NCI-H128 (cell line): Measurements from ENCODE around the gene ARHGAP11A.
"Not testable (repeated sequence)": the region's sequence is repeated elsewhere in the genome, so short reads cannot be mapped to it uniquely, and the experiment has no call there.

Source experiments
- DNase-seq: peaks from one replicate; lab custom pipeline; 2025; ENCODE audit not compliant: unreplicated experiment; lab: John Stamatoyannopoulos, UW

Gene ARHGAP11A

DNA sequence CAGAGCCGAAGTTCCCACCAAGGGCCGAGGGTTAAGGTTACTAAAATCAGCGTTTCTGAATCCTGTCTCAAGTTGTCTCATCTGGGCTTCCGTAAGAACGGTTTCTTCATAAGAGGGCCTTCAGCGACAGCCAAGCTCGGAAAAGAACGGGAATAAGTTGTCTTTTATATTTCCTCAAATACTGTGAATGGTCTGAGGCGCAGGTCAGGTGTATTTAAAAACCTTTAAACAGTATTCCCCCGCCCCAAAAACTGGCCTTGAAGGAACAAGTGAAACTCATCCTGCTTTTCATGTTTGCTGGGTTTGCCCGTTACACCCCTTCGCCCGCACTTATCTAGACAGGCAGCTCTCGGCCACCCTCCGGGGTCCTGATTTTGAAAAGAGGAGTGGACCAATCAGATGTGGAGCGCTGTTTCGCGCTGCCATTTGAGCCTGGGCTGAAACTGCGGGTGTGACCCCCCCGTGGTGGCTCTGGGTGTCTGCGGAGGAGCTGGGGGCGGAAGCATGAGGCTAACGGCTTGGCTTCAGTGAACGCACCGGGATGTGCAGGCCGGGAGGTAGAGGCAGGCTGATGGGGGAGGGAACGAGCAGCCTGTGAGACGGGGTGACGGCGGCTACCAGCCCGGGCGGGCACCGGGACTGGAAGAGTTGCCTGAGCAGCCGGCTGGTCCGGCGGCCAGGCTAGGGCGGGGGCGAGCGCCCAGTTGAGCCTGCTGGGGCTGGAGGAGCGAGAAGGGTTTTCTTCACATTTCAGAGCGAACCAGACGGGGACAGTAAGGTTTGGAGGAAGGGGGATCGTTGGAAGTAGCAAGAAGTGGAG, at the start of gene ARHGAP11A:
ARHGAP11A (plus strand) TSS at position 454 of the 820 bp plus-strand sequence. CDS start 708 bp downstream, outside the sequence.
- not testable (repeated sequence) for DNase-seq

GRCh38 chr15:32568988-32569387, 46.3 kb upstream of the ARHGAP11A start:
- not testable (repeated sequence) for DNase-seq

DNA sequence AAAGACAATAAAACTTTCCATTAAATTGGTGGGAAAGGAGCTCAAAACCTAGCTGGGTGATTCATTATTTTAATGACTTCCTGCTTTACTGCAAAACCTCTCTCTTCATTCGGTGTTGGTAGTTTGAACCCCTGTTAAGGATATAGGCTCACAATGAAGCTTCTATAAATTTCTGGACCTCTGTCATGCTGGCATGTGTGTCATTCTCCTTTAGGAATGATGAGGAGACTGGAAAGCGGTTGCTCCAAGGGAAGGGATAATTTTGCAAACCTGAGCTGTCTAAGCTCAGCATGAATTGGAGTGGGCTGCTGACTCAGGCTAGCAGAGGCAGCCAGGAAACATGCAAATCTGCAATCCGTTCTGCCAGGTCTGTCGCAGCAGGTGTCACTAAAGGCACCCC, 36.8 kb upstream of the ARHGAP11A start:
- DNase-seq: not testable (repeated sequence)

DNA sequence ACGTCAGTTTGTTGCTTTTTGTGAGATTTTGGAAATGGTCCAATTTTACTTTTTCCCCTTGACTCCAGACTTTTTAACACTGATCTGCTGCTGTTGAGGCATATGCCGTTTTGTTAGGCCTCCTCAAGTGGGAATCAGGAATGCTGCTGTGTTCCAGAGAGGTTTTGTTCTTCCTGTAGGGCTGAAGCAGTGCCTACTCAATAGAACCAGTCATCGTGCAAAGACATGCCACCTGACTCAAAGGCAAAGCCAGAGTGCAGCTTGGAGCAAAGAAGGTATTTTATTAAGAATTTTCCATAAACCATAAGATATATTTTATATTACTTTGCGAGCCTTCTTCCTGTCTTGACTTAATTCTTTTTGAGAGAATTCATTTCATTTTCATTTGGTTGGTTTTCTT, 29.5 kb upstream of the ARHGAP11A start:
- not testable (repeated sequence) for DNase-seq

DNA sequence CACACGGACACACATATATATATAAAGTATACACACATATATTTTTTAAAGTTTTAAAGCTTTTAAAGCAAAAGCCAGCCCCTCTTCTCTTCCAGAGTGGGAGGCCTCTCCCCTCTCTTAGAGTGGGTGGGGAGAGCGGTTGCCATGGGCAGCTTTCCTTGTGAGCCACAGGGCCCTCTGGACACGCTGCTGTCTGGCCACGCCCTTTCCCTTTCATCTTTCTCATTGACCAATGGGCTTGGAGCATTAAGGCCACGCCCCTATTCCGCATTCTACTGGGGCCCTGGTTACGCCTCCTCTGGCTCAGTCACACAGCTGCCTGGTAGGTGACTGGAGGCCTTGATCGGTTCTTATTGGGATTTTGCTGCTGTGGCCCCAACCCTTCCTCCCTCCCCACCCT, 22.2 kb upstream of the ARHGAP11A start, which contains the start of gene GOLGA8N:
GOLGA8N (plus strand) TSS at position 306 of the 400 bp plus-strand sequence.
- DNase-seq: not testable (repeated sequence)

DNA sequence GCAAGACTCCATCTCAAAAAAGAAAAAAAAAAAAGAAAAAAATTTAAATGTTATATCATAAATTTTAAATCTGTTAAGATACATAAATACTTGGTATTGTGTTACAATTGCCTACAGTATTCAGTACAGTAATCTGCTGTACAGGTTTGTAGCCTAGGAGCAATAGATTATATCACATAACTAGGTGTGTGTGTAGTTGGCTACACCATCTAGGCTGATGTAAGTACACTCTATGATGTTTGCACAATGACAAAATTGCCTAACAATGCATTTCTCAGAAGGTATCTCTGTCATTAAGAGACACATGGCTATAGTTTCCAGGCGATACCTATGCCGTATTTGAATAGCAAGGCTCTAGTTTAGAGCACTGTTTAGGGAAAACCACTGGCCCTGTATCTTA, 5.8 kb upstream of the ARHGAP11A start:
- not testable (repeated sequence) for DNase-seq

GRCh38 chr15:32610719-32611118, 4.6 kb upstream of the ARHGAP11A start:
- not testable (repeated sequence) for DNase-seq

GRCh38 chr15:32614712-32615050, 623 bp upstream of the ARHGAP11A start:
- not testable (repeated sequence) for DNase-seq

- not testable (repeated sequence) for DNase-seq
Measured at GRCh38 chr15:32615871-32616426, 645 bp downstream of the ARHGAP11A start.

- no peak for DNase-seq
Measured at GRCh38 chr15:32636410-32636809, 21.1 kb downstream of the ARHGAP11A start.

- DNase-seq: no peak
Measured at GRCh38 chr15:32636908-32637567, 21.7 kb downstream of the ARHGAP11A start.

DNA sequence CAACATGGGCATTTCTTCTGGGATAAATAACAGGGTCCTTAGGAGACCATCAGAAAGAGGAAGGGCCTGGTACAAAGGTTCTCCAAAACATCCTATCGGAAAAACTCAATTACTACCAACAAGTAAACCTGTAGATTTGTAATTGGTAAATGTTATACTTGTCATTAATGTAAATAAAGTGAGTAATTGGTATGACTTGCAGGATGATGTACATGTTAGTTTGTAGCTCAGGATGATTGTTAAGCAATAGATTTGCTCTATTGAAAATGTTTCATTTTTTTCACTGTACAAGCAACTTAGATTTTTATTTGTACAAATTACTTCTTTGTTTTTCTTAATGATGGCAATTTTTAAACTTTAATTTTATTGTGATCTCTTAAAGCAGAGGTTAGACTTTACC, 22.4 kb downstream of the ARHGAP11A start:
- no peak for DNase-seq

- DNase-seq: peak; percentile 24
Measured at GRCh38 chr15:32641517-32642059, 26.3 kb downstream of the ARHGAP11A start, which contains the start of gene SCG5. TSS of gene SCG5 (plus strand) at chr15:32641710. CDS start at chr15:32643593, 1,883 bp downstream.

DNA sequence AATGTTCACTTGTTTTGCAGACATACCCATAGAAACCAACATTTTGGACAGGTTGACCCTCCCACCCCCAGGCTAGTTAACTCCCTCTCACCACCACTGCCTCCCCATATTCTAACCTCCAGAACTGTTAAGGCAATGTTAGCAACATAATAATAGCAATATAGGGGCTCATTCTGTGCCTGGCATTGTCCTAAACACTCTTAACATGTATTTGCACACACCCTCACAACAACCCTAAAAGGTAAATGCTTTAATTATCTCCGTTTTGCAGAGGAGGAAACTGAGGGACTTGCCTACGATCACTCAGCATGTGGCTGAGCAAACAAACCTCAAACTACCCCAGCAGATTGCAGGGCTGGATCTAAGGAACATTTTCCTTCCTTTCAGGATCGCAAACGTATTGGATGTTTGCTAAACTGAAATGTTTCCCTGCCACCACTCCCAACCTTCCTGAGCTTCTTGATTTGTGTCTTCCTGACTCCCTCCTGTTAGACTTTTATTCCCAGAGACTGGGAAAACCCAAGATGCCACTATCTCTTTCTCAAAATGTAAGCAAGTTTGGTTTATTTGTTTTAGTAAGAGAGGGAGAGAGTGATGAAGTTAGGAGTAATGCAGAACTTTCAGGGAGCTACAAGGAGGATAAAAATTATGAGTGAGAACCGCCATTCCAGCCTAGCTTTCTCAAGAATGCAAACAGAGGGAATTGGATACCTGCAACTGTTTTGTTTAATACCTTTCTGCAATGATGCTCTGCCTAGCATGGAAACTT, 27.5 kb downstream of the ARHGAP11A start:
- no peak for DNase-seq

GRCh38 chr15:32643907-32644445, 28.7 kb downstream of the ARHGAP11A start:
- no peak for DNase-seq

DNA sequence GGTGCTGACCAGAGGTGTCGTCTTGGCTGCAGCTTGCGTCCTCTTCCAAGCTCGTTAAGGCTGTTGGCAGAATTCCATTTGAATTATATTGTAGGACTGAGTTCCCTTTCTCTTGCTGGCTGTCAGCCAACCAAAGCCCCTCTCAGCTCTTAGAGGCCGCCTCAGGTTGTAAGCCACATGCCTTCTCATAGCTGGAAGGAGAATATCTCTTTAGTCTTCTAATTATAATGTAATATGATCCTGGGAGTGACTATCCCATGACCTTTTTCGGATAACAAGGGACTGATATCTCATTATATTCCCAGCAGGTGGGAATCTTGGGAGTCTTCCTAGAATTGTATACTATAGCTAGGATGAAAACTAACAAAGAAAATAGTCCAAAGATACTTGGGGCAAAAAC, 31.0 kb downstream of the ARHGAP11A start:
- DNase-seq: peak; percentile 15

DNA sequence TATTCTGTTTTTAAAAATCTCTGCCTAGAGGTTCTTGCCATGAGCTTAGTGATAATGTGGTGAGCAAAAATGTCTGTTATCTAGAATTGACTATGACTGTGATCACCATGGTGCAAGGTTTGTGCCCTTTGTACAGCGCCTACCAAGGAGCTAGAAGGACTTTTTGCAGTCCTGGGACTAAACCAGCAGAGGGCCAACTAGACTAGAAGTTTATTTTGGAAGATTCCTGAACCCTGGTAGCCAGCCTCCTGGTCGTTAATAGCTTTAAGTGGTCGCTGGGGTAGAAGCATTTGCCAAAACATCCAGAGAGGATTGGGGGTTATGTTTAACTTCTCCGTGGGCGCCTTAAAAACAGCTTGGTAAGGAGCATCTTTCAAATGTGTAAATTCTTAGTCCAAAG, 34.0 kb downstream of the ARHGAP11A start:
- no peak for DNase-seq

GRCh38 chr15:32651229-32651837, 36.0 kb downstream of the ARHGAP11A start:
- DNase-seq: no peak

DNA sequence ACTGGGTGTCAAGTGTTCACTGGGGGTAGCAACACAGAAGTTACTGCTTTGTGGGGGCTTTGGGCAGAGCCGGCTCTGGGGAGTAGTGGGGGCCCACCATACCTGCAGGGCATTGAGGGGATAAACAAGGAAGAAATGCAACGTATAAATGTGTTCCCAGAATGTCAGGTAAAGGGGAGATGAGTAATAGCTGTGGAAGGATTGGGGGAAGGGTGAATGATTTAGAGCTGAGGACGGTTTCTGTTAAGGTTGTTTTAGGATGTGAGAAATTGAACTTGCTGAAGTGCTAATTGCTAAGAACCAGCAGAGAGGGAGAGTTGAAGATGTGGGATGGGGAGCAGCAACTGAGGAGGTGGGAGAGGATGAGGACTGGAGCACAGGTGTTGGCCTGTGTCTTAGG, 36.9 kb downstream of the ARHGAP11A start:
- no peak for DNase-seq

GRCh38 chr15:32656091-32656490, 40.8 kb downstream of the ARHGAP11A start:
- no peak for DNase-seq
